IMR-90 (cell line): Measurements from ENCODE around the gene CHORDC1. TPM values are rescaled to one million over a fixed set of nuclear protein-coding genes. Genes with fewer than 3 reads are reported as not detected.
"Not testable (repeated sequence)": the region's sequence is repeated elsewhere in the genome, so short reads cannot be mapped to it uniquely, and the experiment has no call there.

Experiments
- ATAC-seq: fragments of 200-7000 bp; cut with Tn5 transposase; 2 replicates; pipeline ENCODE4 v1.9.1; 2020; ENCODE audit warnings: low read depth, mild to moderate bottlenecking, moderate library complexity
- BruUV-seq: library from RNA; stranded (reverse); fragments of 400-500 nt; replicated peaks from 2 replicates; lab custom pipeline; 2021; lab: Mats Ljungman, UMichigan
- CTCF ChIA-PET: fragments of 300-600 bp; formaldehyde crosslinking; extraction: SDS; loops from one replicate; lab custom pipeline; 2021; ENCODE audit warnings: antibody characterized with exemption; lab: Yijun Ruan, JAX
- POLR2A ChIA-PET: fragments of 300-600 bp; sonication (Branson Sonifier 250); formaldehyde crosslinking; loops from one replicate; lab custom pipeline; 2022; ENCODE audit warnings: antibody characterized with exemption; ENCODE audit not compliant: unreplicated experiment; lab: Charles Lee
- DNase-seq: peaks from one replicate; pipeline ENCODE4 v3.0.0; 2013
- H2AFZ ChIP-seq: replicated peaks from 2 replicates; pipeline ENCODE3; 2013; ENCODE audit warnings: low read length, mild to moderate bottlenecking; ENCODE audit not compliant: poor library complexity
- H2AK5ac ChIP-seq: 2 replicates; pipeline ENCODE4 v1.6.1; 2013; ENCODE audit warnings: low read depth, low read length, inconsistent platforms
- H2AK9ac ChIP-seq: replicated peaks from 2 replicates; pipeline ENCODE3; 2013; ENCODE audit warnings: mild to moderate bottlenecking, low read depth, low read length, moderate library complexity; ENCODE audit not compliant: poor library complexity
- H2BK120ac ChIP-seq: 2 replicates; pipeline ENCODE4 v1.6.1; 2013; ENCODE audit warnings: low read depth, low read length, inconsistent platforms
- H2BK15ac ChIP-seq: 3 replicates; pipeline ENCODE4 v1.6.1; 2013; ENCODE audit warnings: low read depth, low read length, inconsistent platforms
- H2BK20ac ChIP-seq: 2 replicates; pipeline ENCODE4 v1.6.1; 2013; ENCODE audit warnings: low read depth, mild to moderate bottlenecking, inconsistent platforms, low read length, moderate library complexity
- H2BK5ac ChIP-seq: 2 replicates; pipeline ENCODE4 v1.6.1; 2013; ENCODE audit warnings: mild to moderate bottlenecking, low read depth, low read length, inconsistent platforms; ENCODE audit not compliant: poor library complexity, severe bottlenecking
- H3K14ac ChIP-seq: replicated peaks from 2 replicates; pipeline ENCODE4 v1.6.1; 2013; ENCODE audit warnings: low read depth, low read length, inconsistent platforms
- H3K18ac ChIP-seq: 2 replicates; pipeline ENCODE4 v1.6.1; 2013; ENCODE audit warnings: low read depth, low read length, control low read depth
- H3K23ac ChIP-seq: 2 replicates; pipeline ENCODE4 v1.6.1; 2013; ENCODE audit warnings: low read depth, low read length, inconsistent platforms
- H3K27ac ChIP-seq: 2 replicates; pipeline ENCODE4 v1.5.1; 2013; ENCODE audit warnings: mild to moderate bottlenecking, control low read depth, low read length; ENCODE audit not compliant: insufficient read depth
- H3K27me3 ChIP-seq: 2 replicates; pipeline ENCODE4 v1.6.1; 2013; ENCODE audit warnings: low read length; ENCODE audit not compliant: control insufficient read depth, insufficient read depth
- H3K36me3 ChIP-seq: 2 replicates; pipeline ENCODE4 v1.6.1; 2013; ENCODE audit warnings: low read length, mixed read lengths; ENCODE audit not compliant: control insufficient read depth, insufficient read depth
- H3K4ac ChIP-seq: 2 replicates; pipeline ENCODE4 v1.6.1; 2013; ENCODE audit warnings: low read depth, low read length, inconsistent platforms
- H3K4me1 ChIP-seq: 2 replicates; pipeline ENCODE4 v1.6.1; 2013; ENCODE audit warnings: low read length, mixed read lengths; ENCODE audit not compliant: control insufficient read depth, insufficient read depth
- H3K4me2 ChIP-seq: 2 replicates; pipeline ENCODE4 v1.6.1; 2013; ENCODE audit warnings: low read depth, mild to moderate bottlenecking, control low read depth, low read length, moderate library complexity
- H3K4me3 ChIP-seq: 2 replicates; pipeline ENCODE4 v1.5.1; 2013; ENCODE audit warnings: low read depth, mild to moderate bottlenecking, control low read depth, low read length, moderate library complexity; ENCODE audit not compliant: insufficient read depth
- H3K56ac ChIP-seq: 2 replicates; pipeline ENCODE4 v1.6.1; 2013; ENCODE audit warnings: low read length, inconsistent platforms; ENCODE audit not compliant: insufficient read depth; ENCODE audit errors: extremely low read depth
- H3K79me1 ChIP-seq, 2 experiments: 2 replicates each; pipeline ENCODE4 v1.6.1; 2013; ENCODE audit warnings: low read length in 2 of 2, inconsistent platforms in 1 of 2, low read depth in 1 of 2
- H3K9ac ChIP-seq: 2 replicates; pipeline ENCODE4 v1.6.1; 2013; ENCODE audit warnings: low read depth, low read length, control low read depth
- H3K9me1 ChIP-seq: 2 replicates; pipeline ENCODE4 v1.6.1; 2013; ENCODE audit warnings: low read length, inconsistent platforms; ENCODE audit not compliant: insufficient read depth
- H3K9me3 ChIP-seq: 2 replicates; pipeline ENCODE4 v1.6.1; 2013; ENCODE audit warnings: low read length; ENCODE audit not compliant: control insufficient read depth, insufficient read depth
- H4K20me1 ChIP-seq: 2 replicates; pipeline ENCODE4 v1.6.1; 2013; ENCODE audit warnings: low read length, inconsistent platforms; ENCODE audit not compliant: insufficient read depth
- H4K5ac ChIP-seq: 2 replicates; pipeline ENCODE4 v1.6.1; 2013; ENCODE audit warnings: mild to moderate bottlenecking, low read depth, low read length, control low read depth
- H4K8ac ChIP-seq, 2 experiments: 2 replicates each; pipeline ENCODE4 v1.6.1; 2013; ENCODE audit warnings: low read depth in 2 of 2, low read length in 2 of 2, control low read depth in 1 of 2, inconsistent platforms in 1 of 2
- H4K91ac ChIP-seq: 2 replicates; pipeline ENCODE4 v1.6.1; 2013; ENCODE audit warnings: low read depth, low read length, inconsistent platforms; ENCODE audit not compliant: insufficient read depth
- WGBS, 2 experiments: methylation state at CpG; one replicate each; pipeline versions ENCODE4 v1.1.5 to v1.1.7; 2013; ENCODE audit warnings: missing lambda C conversion rate in 2 of 2; ENCODE audit not compliant: insufficient read length in 1 of 2; ENCODE audit errors: extremely low coverage in 2 of 2; 5-methylcytosine and 5-hydroxymethylcytosine counted together
- dilution Hi-C: fragments of 300-500 bp; cut with HindIII; formaldehyde crosslinking; loops from one replicate; pipeline ENCODE4 v1.14.3; 2018; ENCODE audit warnings: low sequenced_read_pairs; ENCODE audit not compliant: unreplicated experiment
- in situ Hi-C: fragments of 300-500 bp; cut with MboI; formaldehyde crosslinking; loops from 3 replicates; pipeline ENCODE4 v1.14.3; 2019; ENCODE audit warnings: low sequenced_read_pairs, inconsistent platforms, mixed read lengths
- intact Hi-C: fragments of 100-400 bp; cut with micrococcal nuclease; formaldehyde crosslinking; loops from 2 replicates; pipeline ENCODE4 v1.10.0; 2022
- polyA plus RNA-seq, 3 experiments: library from polyadenylated mRNA; depleted of rRNA; stranded (reverse); fragments of >200 nt; gene quantifications; 2 replicates each; pipeline ENCODE4 v1.2.3, GENCODE V29; 2012; ENCODE audit warnings: low replicate concordance in 1 of 3
- total RNA-seq: library from RNA; depleted of rRNA; stranded (reverse); fragments of >200 nt; gene quantifications from 2 replicates; pipeline ENCODE4 v1.2.3, GENCODE V29; 2012

CHORDC1 gene
- total and polyA plus RNA-seq, 2 of the 4 experiments (the other 2 are of a cell fraction): 26.9 to 51.4 TPM

DNA sequence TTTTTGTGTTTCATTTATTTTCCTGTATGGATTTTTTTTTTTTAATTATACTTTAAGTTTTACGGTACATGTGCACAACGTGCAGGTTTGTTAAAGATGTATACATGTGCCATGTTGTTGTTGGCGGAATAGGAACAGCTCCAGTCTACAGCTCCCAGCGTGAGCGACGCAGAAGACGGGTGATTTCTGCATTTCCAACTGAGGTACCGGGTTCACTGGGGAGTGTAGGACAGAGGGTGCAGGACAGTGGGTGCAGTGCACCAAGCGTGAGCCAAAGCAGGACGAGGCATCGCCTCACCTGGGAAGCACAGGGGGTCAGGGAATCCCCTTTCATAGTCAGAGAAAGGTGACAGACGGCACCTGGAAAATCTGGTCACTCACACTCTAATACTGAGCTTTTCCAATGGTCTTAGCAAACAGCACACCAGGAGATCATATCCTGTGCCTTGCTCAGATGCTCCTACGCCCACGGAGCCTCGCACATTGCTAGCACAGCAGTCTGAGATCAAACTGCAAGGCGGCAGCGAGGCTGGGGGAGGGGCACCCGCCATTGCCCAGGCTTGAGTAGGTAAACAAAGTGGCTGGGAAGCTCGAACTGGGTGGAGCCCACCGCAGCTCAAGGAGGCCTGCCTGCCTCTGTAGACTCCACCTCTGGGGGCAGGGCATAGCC is 17.3 kb upstream of the CHORDC1 start:
- ATAC-seq, H2AK5ac ChIP-seq, intact Hi-C loops, BruUV-seq, H2BK20ac ChIP-seq, H3K4me2 ChIP-seq, H2BK15ac ChIP-seq, H3K27me3 ChIP-seq, H3K79me1 ChIP-seq, CTCF ChIA-PET, H3K18ac ChIP-seq, dilution Hi-C loops, H3K14ac ChIP-seq, H3K9me3 ChIP-seq, H3K23ac ChIP-seq, H4K91ac ChIP-seq, H3K4me1 ChIP-seq, POLR2A ChIA-PET, H3K4me3 ChIP-seq, H4K20me1 ChIP-seq, H3K27ac ChIP-seq, H2BK5ac ChIP-seq, H2BK120ac ChIP-seq, H2AFZ ChIP-seq, H3K9me1 ChIP-seq, H3K4ac ChIP-seq, H3K56ac ChIP-seq, DNase-seq, in situ Hi-C loops, H2AK9ac ChIP-seq, H3K9ac ChIP-seq, H4K8ac ChIP-seq, H3K36me3 ChIP-seq, H4K5ac ChIP-seq: not testable (repeated sequence)
- WGBS, 2 experiments: 90% methylated on average over 4 of the region's 20 CpGs; no CpG with 5 or more reads in 1 of the 2 experiments
